A172 (cell line): ENCODE data around the gene CALML6. TPM values are rescaled to one million over a fixed set of nuclear protein-coding genes. Genes with fewer than 3 reads are reported as not detected.

Experiments used
- DNase-seq: peaks from one replicate; pipeline ENCODE4 v3.0.0-alpha.2; 2015; ENCODE audit warnings: low spot score
- total RNA-seq: library from RNA; depleted of rRNA; stranded (reverse); fragments of >200 nt; shearing (Covaris generic); gene quantifications from 2 replicates; pipeline ENCODE4 v1.2.3, GENCODE V29; 2014

Gene CALML6
- total RNA-seq, 1 experiment from 2014 or later: not detected

DNA sequence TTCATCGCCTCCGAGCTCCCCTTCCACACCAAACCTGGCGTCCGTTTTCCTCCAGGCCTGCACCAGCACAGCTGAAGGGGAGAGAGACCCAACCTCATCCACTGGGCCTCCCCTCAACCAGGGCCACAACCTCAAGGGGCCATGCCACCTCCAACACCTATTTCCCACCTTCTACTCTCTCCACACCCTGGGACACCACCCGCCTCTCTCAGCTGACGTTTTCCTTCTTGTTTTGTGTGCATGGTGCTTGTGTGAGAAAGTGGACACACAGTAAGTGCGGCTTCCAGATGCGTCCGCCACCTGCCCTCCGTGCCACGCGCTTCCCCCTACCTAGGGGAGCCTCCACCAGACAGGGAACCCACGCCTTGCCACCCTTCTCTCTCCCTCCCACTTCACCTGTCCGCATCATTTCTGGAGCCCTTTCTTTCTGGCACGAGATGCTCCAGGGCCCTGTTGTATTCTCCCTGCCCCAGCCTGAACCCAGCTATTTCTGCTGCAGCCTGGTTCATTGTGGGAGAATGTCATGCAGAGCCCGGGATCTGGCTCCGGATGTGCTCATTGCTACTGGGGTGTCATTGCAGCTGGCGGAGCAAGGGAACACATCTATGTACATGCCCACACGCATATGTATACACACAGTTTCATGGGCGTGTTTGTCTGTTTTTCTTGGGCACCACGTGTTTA lies 22.8 kb upstream of the CALML6 start:
- DNase-seq: no peak

DNA sequence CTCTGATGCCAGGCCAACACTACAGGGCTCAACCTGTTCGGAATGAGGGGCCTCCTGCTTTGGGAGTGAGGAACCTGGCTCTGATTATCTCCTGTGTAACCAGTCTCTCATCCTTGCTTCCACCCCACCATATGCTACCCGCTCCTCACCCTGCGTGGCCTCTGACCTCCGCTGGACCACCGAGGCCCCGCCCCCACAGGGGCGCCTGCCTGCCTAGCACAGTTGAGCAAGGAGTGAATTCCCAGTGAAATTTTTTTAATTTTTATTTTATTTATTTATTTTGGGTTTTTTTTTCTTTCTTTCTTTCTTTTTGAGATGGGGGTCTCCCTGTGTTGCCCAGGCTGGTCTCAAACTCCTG lies 22.3 kb upstream of the CALML6 start:
- no peak for DNase-seq

DNA sequence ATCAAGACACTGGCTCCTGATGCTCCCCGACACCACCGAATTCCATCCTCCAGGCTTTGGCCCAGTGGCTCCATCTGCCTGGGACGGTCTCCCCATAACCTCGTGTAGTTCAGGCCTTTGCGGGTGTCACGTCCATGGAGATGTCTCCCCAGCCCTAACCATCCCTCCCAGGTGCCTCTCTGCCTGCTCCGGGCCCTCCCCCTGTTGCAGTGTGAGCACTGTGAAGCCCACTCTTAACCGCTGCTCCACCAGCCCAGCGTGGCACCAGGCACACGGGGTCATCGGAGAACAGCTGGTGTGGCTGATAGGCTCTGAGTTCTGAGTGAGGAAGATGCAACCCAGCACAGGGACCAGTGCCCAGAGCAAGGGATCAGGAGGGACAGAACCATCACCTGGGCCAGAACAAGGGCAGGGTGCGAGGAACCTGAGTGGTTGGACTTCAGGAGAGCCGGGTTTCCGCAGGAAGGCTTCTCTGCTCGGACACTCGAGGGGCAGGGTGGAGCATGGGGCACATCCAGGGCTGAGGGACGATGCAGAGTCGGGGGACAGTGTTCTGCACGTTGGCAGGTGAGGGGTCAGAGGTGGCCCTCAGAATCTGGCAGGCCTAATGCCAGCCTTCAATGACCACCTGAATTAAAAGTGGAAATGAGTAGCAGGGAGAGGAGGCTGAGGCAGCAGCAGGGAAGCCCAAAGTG lies 21.6 kb upstream of the CALML6 start:
- no peak for DNase-seq

DNA sequence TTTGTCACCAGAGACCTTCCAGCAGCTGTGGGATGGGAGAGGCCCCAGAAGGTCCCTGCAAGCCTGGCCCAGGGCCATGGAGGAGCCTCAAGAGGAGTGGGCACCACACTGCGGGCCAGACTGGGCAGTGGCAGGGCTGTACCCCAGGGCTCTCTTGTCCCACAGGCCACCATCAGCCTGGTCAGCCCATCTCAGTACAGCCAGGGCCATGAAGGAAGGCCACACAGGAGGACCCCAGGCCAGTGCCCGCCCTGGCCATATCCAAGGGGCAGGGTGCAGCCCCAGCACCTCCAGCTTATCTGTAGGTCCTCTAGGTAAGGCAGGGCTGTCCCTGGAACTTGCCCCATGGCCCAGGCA lies 21.1 kb upstream of the CALML6 start:
- no peak for DNase-seq

DNA sequence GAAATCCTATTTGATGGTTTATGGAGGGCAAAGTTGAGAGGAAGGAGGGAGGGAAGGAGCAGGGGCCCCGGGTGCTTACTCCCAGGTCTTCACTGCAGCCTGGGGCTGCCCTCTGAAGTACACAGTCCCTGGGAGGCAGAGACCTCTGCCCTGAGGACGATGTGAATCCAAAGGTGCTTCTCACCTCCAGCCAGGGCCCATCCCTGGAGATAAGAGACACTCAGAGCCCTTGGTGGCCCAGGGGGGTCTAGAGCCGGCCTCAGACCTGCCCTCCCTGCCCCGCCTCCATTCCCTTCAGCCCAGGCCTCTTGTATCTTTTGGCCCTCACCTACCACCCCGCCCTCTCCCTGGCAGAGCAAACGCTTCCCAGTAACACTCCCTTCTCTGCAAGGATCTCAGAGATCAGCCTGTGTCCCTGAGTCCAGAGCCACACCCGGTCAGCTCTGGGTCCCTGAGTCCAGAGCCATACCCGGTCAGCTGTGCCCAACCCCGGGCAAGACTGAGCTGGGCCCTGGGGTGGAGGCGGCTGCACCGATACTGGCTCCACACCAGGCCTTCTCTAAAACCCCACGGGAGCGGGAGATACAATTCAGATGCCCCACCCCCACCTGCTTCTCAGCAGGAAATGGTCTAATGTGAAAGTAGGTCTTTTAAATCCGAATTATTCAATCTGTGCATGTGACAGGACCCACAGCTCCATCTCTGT lies 20.6 kb upstream of the CALML6 start:
- no peak for DNase-seq

DNA sequence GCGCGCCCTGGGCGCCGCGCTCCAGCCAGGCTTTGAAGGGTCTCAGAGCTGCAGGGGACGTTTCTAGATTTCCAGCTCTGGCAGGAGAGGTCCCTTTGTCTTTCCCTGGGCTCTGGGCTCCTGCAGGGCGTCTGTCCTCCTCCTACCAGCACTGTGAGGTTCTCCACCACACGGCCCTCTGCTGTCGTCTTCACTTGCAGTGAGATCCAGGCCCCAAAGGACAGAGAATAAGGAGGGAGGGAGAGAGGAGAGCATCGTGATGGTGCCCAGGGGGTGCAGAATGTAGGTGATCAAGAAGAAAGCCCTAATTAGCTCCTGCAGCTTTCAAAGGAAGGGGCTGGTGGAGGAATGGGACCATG lies 20.0 kb upstream of the CALML6 start:
- no peak for DNase-seq

DNA sequence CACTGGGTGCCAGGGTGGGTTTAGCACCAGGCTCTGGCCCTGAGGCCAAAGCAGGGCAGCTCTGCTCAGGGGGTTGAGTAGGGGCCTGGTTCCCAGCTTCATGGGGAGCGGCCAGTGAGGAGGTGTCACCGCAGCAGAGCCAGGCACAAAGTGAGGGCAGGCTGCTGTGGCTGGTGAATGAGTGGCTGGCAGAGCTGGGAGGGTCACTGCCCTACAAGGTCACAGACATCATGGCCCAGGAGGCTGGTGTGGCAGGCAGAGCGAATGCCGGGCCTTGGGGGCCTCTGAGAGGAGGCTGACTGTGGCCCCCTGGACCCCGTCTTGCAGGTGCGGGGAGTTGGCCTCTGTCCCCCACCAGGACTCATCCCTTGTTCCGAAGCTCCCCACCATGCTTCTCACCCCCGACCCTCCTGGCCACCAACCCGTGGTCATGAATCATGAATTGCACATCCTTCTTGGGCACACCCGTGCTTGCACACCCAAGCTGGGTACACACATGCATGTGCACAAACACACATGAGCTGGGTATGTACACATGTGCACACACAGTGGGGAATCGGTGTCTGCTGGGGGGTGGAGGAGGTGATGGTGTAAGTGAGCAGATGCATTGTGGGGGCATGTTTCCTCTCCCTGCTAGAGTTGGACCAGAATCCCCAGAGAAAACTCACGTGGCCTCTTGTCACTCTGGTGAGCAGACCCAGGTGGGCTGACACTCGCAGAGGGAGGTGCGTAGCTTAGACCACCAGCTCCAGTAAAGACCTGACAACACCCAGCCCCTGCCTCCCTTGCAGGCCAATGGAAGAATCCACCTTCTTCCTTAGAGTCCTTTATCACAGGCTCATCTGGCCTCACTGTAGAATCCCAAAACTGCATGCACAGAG lies 19.4 kb upstream of the CALML6 start:
- no peak for DNase-seq

DNA sequence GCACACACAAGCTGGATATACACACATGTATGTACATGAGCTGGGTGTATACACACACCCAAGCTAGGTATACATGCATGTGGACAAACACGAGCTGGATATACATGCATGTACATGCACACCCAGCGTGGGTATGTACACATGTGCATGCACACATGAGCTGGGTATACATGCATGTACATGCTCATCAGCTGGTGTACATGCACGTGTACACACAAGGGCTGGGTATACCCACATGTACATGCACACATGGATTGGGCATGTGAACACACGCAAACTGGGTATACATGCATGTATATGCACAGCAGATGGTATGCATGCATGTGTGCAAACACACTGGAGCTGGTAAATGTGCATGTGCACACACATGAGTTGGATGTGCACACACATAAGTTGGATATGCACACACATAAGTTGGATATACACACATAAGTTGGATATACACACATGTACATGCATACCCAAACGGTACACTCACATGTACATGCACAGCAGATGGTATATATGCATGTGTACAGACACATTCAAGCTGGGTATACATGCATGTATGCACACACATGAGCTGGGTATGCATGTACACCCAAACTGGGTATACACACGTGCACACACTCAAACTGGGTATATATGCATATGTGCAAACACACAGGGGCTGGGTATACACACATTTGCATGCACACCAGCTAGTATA lies 16.7 kb upstream of the CALML6 start:
- no peak for DNase-seq

DNA sequence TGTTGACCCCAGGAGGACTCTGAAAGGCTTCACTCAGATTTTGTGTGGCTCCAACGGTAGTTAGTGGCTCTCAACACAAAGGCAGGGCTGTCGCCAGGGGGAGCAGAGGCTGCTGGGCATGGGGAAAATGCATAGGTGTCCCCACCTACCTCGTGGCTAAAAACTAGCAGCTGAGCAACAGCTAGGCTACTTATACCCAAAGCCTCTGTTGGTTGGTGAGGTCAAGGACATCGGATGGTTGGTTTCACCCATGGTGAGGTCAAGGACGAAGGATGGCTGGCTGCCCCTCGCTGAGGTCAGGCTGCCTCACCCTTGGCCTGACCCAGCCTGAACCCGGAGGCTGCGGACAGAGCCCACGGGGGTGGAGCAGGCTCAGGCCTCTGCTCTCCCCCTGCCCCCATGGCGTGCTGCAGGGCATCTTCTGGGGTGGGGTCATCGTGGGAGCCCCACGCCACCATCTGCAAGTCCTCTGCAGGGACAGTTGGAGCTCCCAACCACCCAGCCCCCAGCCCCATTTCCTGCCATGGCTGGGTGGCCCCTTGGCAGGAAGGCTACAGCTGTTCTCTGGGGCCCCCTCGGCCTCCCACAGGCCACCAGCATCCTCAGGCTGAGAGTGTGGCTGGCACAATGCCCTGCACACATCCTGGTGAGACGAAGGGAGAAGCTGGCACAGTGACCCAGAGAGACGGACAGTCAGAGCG lies 15.6 kb upstream of the CALML6 start:
- no peak for DNase-seq

DNA sequence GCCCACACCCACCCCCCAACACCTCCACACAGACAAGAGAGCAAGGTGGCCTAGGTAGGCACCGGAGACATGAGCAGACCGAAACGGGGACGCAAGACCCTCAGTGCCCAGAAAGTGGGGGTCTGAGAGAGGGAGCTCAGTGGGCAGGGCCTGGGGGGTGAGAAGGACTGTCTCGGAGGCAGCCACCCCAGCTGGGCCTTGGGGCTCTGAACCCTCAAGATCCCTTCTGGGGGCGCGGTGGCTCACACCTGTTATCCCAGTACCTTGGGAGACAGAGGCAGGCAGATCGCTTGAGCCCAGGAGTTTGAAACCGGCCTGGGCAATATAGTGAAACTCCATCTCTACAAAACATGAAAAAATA lies 15.1 kb upstream of the CALML6 start:
- DNase-seq: no peak

DNA sequence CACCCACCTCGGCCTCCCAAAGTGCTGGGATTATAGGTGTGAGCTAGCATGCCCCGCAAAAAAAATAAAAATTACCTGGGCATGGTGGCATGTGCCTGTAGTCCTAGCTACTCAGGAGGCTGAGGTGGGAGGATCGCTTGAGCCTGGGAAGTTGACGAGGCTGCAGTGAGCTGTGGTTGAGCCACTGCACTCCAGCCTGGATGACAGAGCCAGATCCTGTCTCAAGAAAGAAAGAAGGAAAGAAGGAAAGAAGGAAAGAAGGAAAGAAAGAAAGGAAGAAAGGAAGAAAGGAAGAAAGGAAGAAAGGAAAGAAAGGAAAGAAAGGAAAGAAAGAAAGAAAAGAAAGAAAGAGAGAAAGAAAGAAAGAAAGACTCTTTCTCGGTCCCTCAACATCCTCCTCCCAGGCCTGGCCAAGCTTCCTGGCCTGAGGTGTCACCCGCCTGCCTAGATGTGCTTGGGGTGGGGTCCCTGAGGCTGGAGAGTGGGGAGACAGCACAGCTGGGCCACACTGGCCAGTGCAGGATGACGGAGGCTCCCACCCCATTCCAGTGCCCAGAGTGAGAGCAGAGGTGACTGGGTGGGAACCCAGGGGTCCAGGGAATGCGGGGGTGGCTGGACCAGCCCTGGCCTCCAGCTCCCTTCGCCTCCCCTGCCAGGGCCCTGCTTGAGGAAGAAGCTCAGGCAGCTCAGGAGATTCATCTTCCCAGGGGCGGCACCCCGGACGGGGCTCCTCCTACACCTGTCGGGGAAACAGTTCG lies 14.0 kb upstream of the CALML6 start:
- DNase-seq: no peak

DNA sequence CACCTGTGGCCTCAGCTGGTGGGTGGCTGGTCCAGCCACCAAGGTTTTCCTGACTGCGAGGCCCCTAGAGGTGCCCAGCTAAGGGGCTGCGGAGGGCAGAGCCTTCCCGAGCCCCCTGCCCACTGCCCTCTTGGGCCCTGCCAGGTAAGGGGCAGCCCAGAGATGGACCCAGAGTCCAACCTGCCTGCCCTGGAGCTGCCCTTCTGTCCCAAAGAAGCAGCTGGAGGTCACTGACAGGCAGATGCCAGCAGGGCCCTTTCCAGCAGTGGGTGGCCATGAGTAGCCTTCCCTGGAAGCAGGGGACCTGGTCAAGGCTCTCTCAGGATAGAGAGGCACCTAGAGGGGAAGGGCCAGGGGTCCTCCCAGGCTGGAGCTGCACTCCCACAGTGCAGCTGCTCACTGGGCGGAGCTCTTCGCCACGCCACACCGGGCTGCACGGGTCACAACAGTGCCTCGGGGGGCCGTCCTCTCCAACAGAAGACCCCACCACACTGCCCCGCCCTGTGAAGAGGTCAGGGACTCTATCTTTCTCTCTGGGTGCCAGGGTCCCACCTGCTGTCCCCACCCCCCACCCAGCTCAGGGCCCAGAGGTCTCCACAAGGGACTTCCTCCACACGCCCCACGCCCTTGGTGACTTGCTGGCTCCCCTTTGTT lies 13.3 kb upstream of the CALML6 start:
- DNase-seq: no peak

DNA sequence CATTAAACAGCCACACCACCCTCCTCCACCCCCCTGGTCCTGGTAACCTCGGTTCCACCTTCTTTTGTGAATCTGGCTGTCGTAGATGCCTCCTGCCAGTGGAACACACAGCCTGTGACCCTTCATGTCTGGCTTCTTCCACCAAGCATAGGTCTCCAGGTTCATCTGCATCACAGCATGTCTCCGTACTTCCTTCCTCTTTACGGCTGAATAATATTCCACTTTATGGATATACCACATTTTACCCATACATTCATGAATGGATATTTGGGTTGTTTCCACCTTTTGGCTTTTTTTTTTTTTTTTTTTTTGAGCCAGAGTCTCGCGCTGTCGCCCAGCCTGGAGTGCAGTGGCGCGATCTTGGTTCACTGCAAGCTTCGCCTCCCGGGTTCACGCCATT lies 11.8 kb upstream of the CALML6 start:
- DNase-seq: no peak

DNA sequence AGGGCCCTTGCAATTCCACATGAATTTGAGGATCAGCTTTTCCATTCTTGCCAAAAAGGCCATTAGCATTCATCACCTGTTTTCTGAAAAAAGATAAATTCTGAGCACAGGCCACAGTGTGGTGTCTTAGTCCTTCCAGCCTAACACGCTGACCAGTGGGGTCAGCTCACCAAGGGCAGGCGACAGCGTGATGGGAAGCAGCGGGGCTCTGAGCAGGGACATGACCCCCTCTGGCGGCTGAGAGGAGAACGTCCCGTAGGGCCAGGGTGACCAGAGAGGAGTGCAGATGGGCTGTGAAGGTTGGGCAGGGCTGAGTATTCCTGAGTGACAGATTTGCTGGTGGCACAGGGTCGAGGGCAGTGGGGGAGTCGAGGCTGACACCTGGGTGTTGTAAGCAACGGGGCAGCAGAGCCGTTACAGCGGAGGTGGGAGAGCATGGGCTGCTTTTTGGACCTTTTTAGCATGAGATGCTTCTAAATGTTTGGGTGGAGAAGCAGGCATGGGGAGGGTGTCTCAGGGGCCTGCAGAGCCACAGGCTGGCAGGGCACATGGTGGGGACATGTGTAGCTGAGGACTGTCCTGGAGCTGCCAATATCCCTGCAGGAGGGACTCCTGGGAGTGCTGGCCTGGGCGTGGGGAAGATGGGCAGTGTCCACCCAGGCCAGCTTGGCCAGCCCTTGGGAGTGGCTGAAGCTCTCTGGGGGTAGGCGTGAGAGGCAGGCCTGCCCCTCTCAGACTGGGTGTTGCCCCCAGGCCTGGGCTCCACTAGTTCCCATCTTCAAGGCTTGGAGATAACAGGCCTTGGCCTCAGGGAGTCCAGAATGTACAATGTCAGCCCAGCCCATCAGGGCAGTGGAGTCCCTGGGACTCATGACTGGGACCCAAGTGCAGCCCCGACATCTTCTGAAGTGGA lies 8.6 kb upstream of the CALML6 start:
- peak; percentile 65 for DNase-seq

DNA sequence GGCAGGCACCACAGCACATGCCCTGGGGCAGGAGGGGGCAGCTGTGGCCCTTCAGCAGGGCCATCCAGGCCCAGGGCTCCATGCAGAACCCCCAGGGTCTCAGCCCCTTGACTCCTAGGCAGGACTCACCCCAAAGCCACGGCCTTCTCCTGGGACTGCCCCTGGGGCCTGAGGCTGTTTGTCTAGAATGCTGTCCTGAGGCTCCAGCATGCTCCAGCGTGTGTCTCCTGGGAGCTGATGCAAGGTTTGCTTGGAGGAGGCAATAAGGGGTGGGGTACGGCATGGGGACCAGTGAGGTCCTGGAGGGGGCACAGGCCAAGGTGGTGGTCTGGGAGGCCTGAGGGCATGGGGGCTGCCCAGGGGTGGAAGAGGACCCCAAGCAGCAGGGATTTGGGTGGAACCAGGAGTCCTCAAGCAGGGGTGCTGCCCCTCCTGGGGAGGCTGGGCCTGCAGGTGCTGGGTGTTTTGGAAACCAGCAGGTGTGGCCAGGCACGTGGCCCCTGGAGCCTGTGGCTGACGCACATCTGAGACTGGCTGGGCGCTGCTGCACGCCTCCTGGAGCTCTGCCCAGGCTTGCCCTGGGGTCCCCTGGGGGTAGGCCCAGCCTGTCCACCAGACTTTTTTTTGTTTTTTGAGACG lies 7.8 kb upstream of the CALML6 start:
- no peak for DNase-seq

DNA sequence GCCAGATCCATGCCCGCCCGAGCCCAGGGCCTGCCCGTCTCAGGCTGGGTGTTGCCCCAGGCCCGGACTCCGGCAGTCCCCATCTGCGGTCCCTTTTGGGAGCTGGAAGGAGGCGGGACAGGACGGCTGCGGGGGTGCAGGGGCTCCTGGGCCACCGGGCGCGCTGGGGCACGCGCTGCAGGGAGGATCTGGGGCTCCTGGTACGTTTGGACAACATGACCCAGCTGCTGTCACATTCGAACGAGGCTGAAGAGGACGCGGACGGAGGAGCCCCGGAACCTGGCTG lies 6.6 kb upstream of the CALML6 start:
- no peak for DNase-seq

DNA sequence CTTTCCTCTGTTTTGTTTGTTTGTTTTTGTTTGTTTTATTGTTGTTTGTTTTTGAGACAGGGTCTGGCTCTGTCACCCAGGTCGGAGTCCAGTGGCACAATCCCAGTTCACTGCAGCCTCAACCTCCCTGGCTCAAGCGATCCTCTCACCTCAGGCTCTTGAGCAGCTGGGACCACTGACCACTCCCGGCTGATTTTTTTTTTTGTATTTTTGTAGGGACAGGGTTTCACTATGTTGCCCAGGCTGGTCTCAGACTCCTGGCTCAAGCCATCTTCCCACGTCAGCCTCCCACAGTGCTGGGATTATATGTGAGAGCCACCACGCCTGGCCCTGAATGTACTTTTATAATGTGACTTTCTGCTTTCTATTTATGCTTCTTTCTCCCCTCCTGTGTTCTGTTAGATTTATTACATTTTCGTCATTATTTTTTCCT lies 5.0 kb upstream of the CALML6 start:
- no peak for DNase-seq

DNA sequence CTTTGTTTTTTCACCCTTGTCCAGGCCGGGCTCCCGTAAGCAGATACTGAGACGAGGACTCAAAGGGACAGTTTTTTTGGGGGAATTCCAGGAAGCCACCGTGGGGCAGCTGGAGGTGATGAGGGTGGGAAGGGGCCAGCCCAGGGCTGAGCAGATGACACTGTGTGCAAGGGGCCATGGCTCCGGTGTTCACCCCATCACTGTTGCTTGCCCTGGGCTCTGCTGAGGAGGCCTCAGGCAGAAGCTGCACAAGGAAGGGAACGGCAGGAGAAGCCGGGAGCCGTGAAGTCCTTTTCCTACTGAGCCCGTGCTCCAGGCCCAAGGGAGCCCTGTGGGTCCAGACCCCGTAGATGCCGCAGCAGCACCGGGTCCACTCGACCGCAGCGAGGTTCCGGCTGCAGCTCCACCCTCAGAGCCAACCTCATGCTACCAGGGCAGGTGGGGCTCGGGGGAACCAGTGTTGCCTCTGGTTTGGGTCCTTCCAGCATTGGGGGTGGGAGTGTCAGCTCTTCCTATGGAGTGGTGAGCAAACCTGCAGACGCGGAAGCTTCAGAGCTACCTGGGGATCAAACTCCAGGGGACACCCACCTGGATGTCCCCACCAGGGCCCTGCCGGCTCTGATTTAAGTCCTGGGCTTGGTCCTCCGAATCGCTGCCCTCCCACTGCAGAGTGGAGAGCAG lies 4.3 kb upstream of the CALML6 start:
- DNase-seq: no peak
